H9 (cell line): Measurements from ENCODE around the gene FNIP2. TPM values are rescaled to one million over a fixed set of nuclear protein-coding genes. Genes with fewer than 3 reads are reported as not detected.

Experiments used
- DNase-seq: peaks from one replicate; pipeline ENCODE4 v3.0.0-alpha.2; 2017
- H2AFZ ChIP-seq: one replicate; pipeline ENCODE4 v1.6.1; 2013; ENCODE audit warnings: mild to moderate bottlenecking, low read length, control low read depth, moderate library complexity
- H2AK5ac ChIP-seq: 2 replicates; pipeline ENCODE4 v1.6.1; 2013; ENCODE audit warnings: low read length, control low read depth, mixed read lengths; ENCODE audit not compliant: insufficient read length
- H2BK120ac ChIP-seq: one replicate; pipeline ENCODE4 v1.6.1; 2013; ENCODE audit warnings: low read depth, mild to moderate bottlenecking, low read length, control low read depth, inconsistent platforms; ENCODE audit not compliant: poor library complexity, severe bottlenecking
- H2BK12ac ChIP-seq: 2 replicates; pipeline ENCODE4 v1.6.1; 2013; ENCODE audit warnings: low read length, control low read depth, mixed read lengths, low read depth; ENCODE audit not compliant: insufficient read length
- H2BK15ac ChIP-seq: 2 replicates; pipeline ENCODE4 v1.6.1; 2013; ENCODE audit warnings: low read depth, low read length, control low read depth
- H2BK20ac ChIP-seq: one replicate; pipeline ENCODE4 v1.6.1; 2013; ENCODE audit warnings: low read depth, mild to moderate bottlenecking, low read length, control low read depth, inconsistent platforms; ENCODE audit not compliant: poor library complexity, severe bottlenecking
- H2BK5ac ChIP-seq: 2 replicates; pipeline ENCODE4 v1.6.1; 2013; ENCODE audit warnings: low read length, control low read depth, mixed read lengths; ENCODE audit not compliant: insufficient read length
- H3K14ac ChIP-seq: 2 replicates; pipeline ENCODE4 v1.6.1; 2013; ENCODE audit warnings: low read length, control low read depth; ENCODE audit not compliant: insufficient read depth
- H3K18ac ChIP-seq: 2 replicates; pipeline ENCODE4 v1.6.1; 2013; ENCODE audit warnings: low read depth, mild to moderate bottlenecking, mixed read lengths, low read length, control low read depth; ENCODE audit not compliant: insufficient read length
- H3K23ac ChIP-seq: 2 replicates; pipeline ENCODE4 v1.6.1; 2013; ENCODE audit warnings: low read length, control low read depth, mixed read lengths, low read depth; ENCODE audit not compliant: insufficient read length
- H3K23me2 ChIP-seq: 2 replicates; pipeline ENCODE4 v1.6.1; 2013; ENCODE audit warnings: low read depth, mild to moderate bottlenecking, mixed read lengths, low read length, control low read depth; ENCODE audit not compliant: insufficient read length, poor library complexity, severe bottlenecking
- H3K27ac ChIP-seq: 2 replicates; pipeline ENCODE4 v1.5.1; 2013; ENCODE audit warnings: low read length, control low read depth, mixed read lengths, low read depth; ENCODE audit not compliant: insufficient read length
- H3K27me3 ChIP-seq: 2 replicates; pipeline ENCODE4 v1.6.1; 2013; ENCODE audit warnings: low read length, control low read depth, inconsistent platforms; ENCODE audit not compliant: insufficient read depth
- H3K4ac ChIP-seq: 2 replicates; pipeline ENCODE4 v1.6.1; 2013; ENCODE audit warnings: low read depth, mild to moderate bottlenecking, control low read depth, inconsistent platforms, low read length, moderate library complexity
- H3K4me1 ChIP-seq: 2 replicates; pipeline ENCODE4 v1.6.1; 2013; ENCODE audit warnings: low read length, control low read depth, inconsistent platforms; ENCODE audit not compliant: insufficient read depth
- H3K4me2 ChIP-seq: 2 replicates; pipeline ENCODE4 v1.6.1; 2013; ENCODE audit warnings: low read length, control low read depth, mixed read lengths; ENCODE audit not compliant: insufficient read length, insufficient read depth
- H3K56ac ChIP-seq: 2 replicates; pipeline ENCODE4 v1.6.1; 2013; ENCODE audit warnings: low read depth, mild to moderate bottlenecking, mixed read lengths, low read length, control low read depth; ENCODE audit not compliant: insufficient read length
- H3K79me1 ChIP-seq: 2 replicates; pipeline ENCODE4 v1.6.1; 2013; ENCODE audit warnings: low read depth, mild to moderate bottlenecking, moderate library complexity, low read length, control low read depth, inconsistent platforms; ENCODE audit not compliant: insufficient read depth, poor library complexity, severe bottlenecking
- H3K79me2 ChIP-seq: 2 replicates; pipeline ENCODE4 v1.6.1; 2013; ENCODE audit warnings: low read length, control low read depth, inconsistent platforms; ENCODE audit not compliant: insufficient read depth
- H3K9ac ChIP-seq: 2 replicates; pipeline ENCODE4 v1.6.1; 2013; ENCODE audit warnings: low read length, control low read depth, mixed read lengths; ENCODE audit not compliant: insufficient read length; ENCODE audit errors: extremely low read depth
- H3K9me3 ChIP-seq: one replicate; pipeline ENCODE4 v1.6.1; 2013; ENCODE audit warnings: low read depth, low read length, inconsistent platforms; ENCODE audit not compliant: control insufficient read depth
- H3T11ph ChIP-seq: one replicate; pipeline ENCODE4 v1.6.1; 2013; ENCODE audit warnings: mild to moderate bottlenecking, low read length, control low read depth, inconsistent platforms
- H4K20me1 ChIP-seq: one replicate; pipeline ENCODE4 v1.6.1; 2013; ENCODE audit not compliant: control insufficient read depth, insufficient read length, insufficient read depth
- H4K5ac ChIP-seq: 2 replicates; pipeline ENCODE4 v1.6.1; 2013; ENCODE audit warnings: low read depth, mild to moderate bottlenecking, mixed read lengths, low read length, control low read depth; ENCODE audit not compliant: insufficient read length
- H4K8ac ChIP-seq: replicated peaks from 2 replicates; pipeline ENCODE4 v1.6.1; 2013; ENCODE audit warnings: low read length, control low read depth, mixed read lengths, low read depth; ENCODE audit not compliant: insufficient read length
- H4K91ac ChIP-seq: 2 replicates; pipeline ENCODE4 v1.6.1; 2013; ENCODE audit warnings: low read depth, mild to moderate bottlenecking, moderate library complexity, mixed read lengths, low read length, control low read depth; ENCODE audit not compliant: insufficient read length
- H3K27ac Mint-ChIP-seq, 3 experiments: 2 replicates in 2 of 3; 3 replicates in 1 of 3; pipeline ENCODE4 v1.8.0; 2020 to 2021; ENCODE audit warnings: mixed read lengths in 3 of 3, mild to moderate bottlenecking in 1 of 3, moderate library complexity in 1 of 3
- H3K27me3 Mint-ChIP-seq: 2 replicates; pipeline ENCODE4 v1.8.0; 2021; ENCODE audit warnings: low read depth, mild to moderate bottlenecking, moderate library complexity, mixed read lengths
- H3K36me3 Mint-ChIP-seq, 3 experiments: 2 replicates in 2 of 3; 3 replicates in 1 of 3; pipeline ENCODE4 v1.8.0; 2020 to 2021; ENCODE audit warnings: low read depth in 3 of 3, mixed read lengths in 3 of 3; ENCODE audit not compliant: insufficient read depth in 1 of 3
- H3K4me1 Mint-ChIP-seq, 2 experiments: 2 replicates each; pipeline ENCODE4 v1.8.0; 2020; ENCODE audit warnings: mixed read lengths in 2 of 2
- H3K4me3 Mint-ChIP-seq, 2 experiments: 2 replicates in 1 of 2; 3 replicates in 1 of 2; pipeline ENCODE4 v1.8.0; 2020 to 2021; ENCODE audit warnings: mild to moderate bottlenecking in 2 of 2, mixed read lengths in 2 of 2, moderate library complexity in 1 of 2
- H3K9me3 Mint-ChIP-seq, 2 experiments: 2 replicates in 1 of 2; 3 replicates in 1 of 2; pipeline ENCODE4 v1.8.0; 2020; ENCODE audit warnings: mild to moderate bottlenecking in 2 of 2, mixed read lengths in 2 of 2, moderate library complexity in 1 of 2
- WGBS: extraction: QIAGEN DNeasy Blood & Tissue Kit; methylation state at CpG from one replicate; pipeline ENCODE4 v1.1.7; 2013; ENCODE audit warnings: missing lambda C conversion rate, low lambda C conversion rate, mixed read lengths; ENCODE audit not compliant: insufficient read length; ENCODE audit errors: extremely low coverage; 5-methylcytosine and 5-hydroxymethylcytosine counted together
- total RNA-seq: library from RNA; stranded (reverse); gene quantifications from 2 replicates; pipeline ENCODE4 v1.2.1, GENCODE V29; 2021
- TF ChIP-seq, protein P1 (sequence below): fragments of 200-600 bp; sonication (generic); conservative IDR thresholded peaks from 3 replicates; pipeline ENCODE4 v1.8.0; 2021; ENCODE audit warnings: antibody characterized with exemption, mild to moderate bottlenecking

The FNIP2 gene
- total RNA-seq, 1 experiment from 2014 or later = 9.6 TPM

DNA sequence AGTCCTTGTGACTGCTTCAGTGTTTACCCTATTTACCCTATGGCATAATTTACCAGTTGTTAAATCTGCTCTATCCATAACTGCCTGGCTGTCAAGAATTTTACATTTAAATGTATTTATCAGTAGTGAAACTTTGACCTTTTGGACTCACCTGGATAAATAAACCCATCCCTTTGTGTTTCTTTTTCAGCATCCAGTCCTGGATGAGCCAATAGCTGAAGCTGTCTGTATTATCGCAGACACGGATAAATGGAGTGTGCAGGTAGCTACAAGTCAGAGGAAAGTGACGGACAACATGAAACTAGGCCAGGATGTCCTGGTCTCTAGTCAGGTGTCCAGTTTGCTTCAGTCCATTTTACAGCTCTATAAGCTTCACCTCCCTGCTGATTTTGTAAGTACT is 122.4 kb downstream of the FNIP2 start:
- Histone ChIP-seq H2AK5ac (no peak overlapping the region), H3K9ac (no peak overlapping the region), H2BK5ac (no peak overlapping the region), H3K23ac (no peak overlapping the region), H4K20me1 (no peaks in the 10 kb centered on the region), H3T11ph (no peak overlapping the region), H3K27ac (no peak overlapping the region), H4K5ac (no peak overlapping the region), H2BK20ac (no peak overlapping the region), H3K4ac (no peak overlapping the region), H3K79me2 (no peaks in the 10 kb centered on the region), H2BK15ac (no peak overlapping the region), H3K23me2 (no peaks in the 10 kb centered on the region), H3K27me3 (no peaks in the 10 kb centered on the region), H2BK12ac (no peak overlapping the region), H4K91ac (no peak overlapping the region), H2AFZ (no peak overlapping the region), H3K18ac (no peak overlapping the region), H3K56ac (no peak overlapping the region), H3K4me2 (no peak overlapping the region), H3K14ac (no peak overlapping the region), H3K4me1 (peaks cover 3% of the 10 kb centered on the region; the same call in 1 of the 2 replicates), H3K9me3 (no peaks in the 10 kb centered on the region), H2BK120ac (no peak overlapping the region), H3K79me1 (no peaks in the 10 kb centered on the region), H4K8ac (no peak overlapping the region)
- DNase-seq = no peak
- Mint-ChIP-seq H3K27me3 (no peaks in the 10 kb centered on the region), H3K9me3 (no peaks in the 10 kb centered on the region), H3K4me3 (no peak overlapping the region), H3K27ac (no peak overlapping the region), H3K36me3 (peaks cover 0 to 6% (median 0%) of the 10 kb centered on the region in 3 experiments; a peak in 2 of 7 replicates), H3K4me1 (peaks cover 9 to 12% of the 10 kb centered on the region in 2 experiments)
- no CpG with 5 or more reads among the region's 3 CpGs for WGBS
- TF ChIP-seq, protein P1, sequence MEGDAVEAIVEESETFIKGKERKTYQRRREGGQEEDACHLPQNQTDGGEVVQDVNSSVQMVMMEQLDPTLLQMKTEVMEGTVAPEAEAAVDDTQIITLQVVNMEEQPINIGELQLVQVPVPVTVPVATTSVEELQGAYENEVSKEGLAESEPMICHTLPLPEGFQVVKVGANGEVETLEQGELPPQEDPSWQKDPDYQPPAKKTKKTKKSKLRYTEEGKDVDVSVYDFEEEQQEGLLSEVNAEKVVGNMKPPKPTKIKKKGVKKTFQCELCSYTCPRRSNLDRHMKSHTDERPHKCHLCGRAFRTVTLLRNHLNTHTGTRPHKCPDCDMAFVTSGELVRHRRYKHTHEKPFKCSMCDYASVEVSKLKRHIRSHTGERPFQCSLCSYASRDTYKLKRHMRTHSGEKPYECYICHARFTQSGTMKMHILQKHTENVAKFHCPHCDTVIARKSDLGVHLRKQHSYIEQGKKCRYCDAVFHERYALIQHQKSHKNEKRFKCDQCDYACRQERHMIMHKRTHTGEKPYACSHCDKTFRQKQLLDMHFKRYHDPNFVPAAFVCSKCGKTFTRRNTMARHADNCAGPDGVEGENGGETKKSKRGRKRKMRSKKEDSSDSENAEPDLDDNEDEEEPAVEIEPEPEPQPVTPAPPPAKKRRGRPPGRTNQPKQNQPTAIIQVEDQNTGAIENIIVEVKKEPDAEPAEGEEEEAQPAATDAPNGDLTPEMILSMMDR = no peak
